ENCODE results near the gene ANXA4.
"Not testable (repeated sequence)": the region's sequence is repeated elsewhere in the genome, so short reads cannot be mapped to it uniquely, and the experiment has no call there.

The ANXA4 gene

GRCh38 chr2:69721022-69721421 is 20.9 kb upstream of the ANXA4 start:
- DNase-seq (ENCODE audit: low read depth): no peak

- DNase-seq (ENCODE audit: low read depth): no peak
These were observed 18.1 kb upstream of the ANXA4 start for GRCh38 chr2:69723791-69724190.

GRCh38 chr2:69724540-69725159 is 17.3 kb upstream of the ANXA4 start:
- peak; percentile 49 for DNase-seq (ENCODE audit: low read depth)

GRCh38 chr2:69725706-69726360 is 16.1 kb upstream of the ANXA4 start:
- DNase-seq (ENCODE audit: low read depth): no peak

GRCh38 chr2:69729266-69729665 is 12.7 kb upstream of the ANXA4 start:
- DNase-seq (ENCODE audit: low read depth): no peak

GRCh38 chr2:69729781-69730180 is 12.2 kb upstream of the ANXA4 start:
- no peak for DNase-seq (ENCODE audit: low read depth)

GRCh38 chr2:69731147-69731970 is 10.6 kb upstream of the ANXA4 start:
- no peak for DNase-seq (ENCODE audit: low read depth)

- no peak for DNase-seq (ENCODE audit: low read depth)
These were observed 8.4 kb upstream of the ANXA4 start for GRCh38 chr2:69733342-69734034.

- DNase-seq (ENCODE audit: low read depth): no peak
These were observed 7.8 kb upstream of the ANXA4 start for GRCh38 chr2:69734035-69734611.

GRCh38 chr2:69734854-69735544 is 6.9 kb upstream of the ANXA4 start:
- no peak for DNase-seq (ENCODE audit: low read depth)

GRCh38 chr2:69735686-69736085 is 6.2 kb upstream of the ANXA4 start:
- DNase-seq (ENCODE audit: low read depth): no peak

GRCh38 chr2:69738149-69738548 is 3.8 kb upstream of the ANXA4 start:
- not testable (repeated sequence) for DNase-seq (ENCODE audit: low read depth)

GRCh38 chr2:69740502-69740951 is 1.4 kb upstream of the ANXA4 start:
- no peak for DNase-seq (ENCODE audit: low read depth)

GRCh38 chr2:69741229-69741574 is 732 bp upstream of the ANXA4 start:
- DNase-seq (ENCODE audit: low read depth): no peak

GRCh38 chr2:69742322-69742952 is 503 bp downstream of the ANXA4 start:
- no peak for DNase-seq (ENCODE audit: low read depth)

GRCh38 chr2:69743847-69744264 is 1.9 kb downstream of the ANXA4 start:
- DNase-seq (ENCODE audit: low read depth): no peak

- no peak for DNase-seq (ENCODE audit: low read depth)
These were observed 2.5 kb downstream of the ANXA4 start for GRCh38 chr2:69744456-69744855.

- no peak for DNase-seq (ENCODE audit: low read depth)
These were observed 3.1 kb downstream of the ANXA4 start for GRCh38 chr2:69745035-69745434.

- DNase-seq (ENCODE audit: low read depth): no peak
These were observed 8.3 kb downstream of the ANXA4 start for GRCh38 chr2:69750246-69750645.

- DNase-seq (ENCODE audit: low read depth): no peak
These were observed 11.9 kb downstream of the ANXA4 start for GRCh38 chr2:69753659-69754363.

Data from T-helper 22 cell (primary cell).